Activated B cell treated with CpG ODN at 0.5 μM for 24 hours (primary cell): ENCODE measurements around the gene AGTPBP1. TPM values are rescaled to one million over a fixed set of nuclear protein-coding genes. Genes with fewer than 3 reads are reported as not detected.
"Not testable (repeated sequence)": the region's sequence is repeated elsewhere in the genome, so short reads cannot be mapped to it uniquely, and the experiment has no call there.

Experiments
- ATAC-seq: fragments of 200-7000 bp; cut with Tn5 transposase; one replicate; pipeline ENCODE4 v1.10.0; 2021; ENCODE audit warnings: low read depth, mild to moderate bottlenecking, moderate library complexity
- CTCF ChIA-PET: fragments of 350-600 bp; sonication (Branson Sonifier 250); formaldehyde crosslinking; loops from one replicate; lab custom pipeline; 2021; ENCODE audit warnings: antibody characterized with exemption; lab: Charles Lee
- POLR2A ChIA-PET: fragments of 350-600 bp; sonication (Branson Sonifier 250); formaldehyde crosslinking; loops from one replicate; lab custom pipeline; 2021; ENCODE audit warnings: antibody characterized with exemption; lab: Charles Lee
- DNase-seq: peaks from one replicate; pipeline ENCODE4 v3.0.0; 2022
- H3K27ac Mint-ChIP-seq: one replicate; pipeline ENCODE4 v1.8.0; 2020; ENCODE audit warnings: mixed read lengths
- H3K27me3 Mint-ChIP-seq: one replicate; pipeline ENCODE4 v1.8.0; 2021; ENCODE audit warnings: mixed read lengths
- H3K36me3 Mint-ChIP-seq: one replicate; pipeline ENCODE4 v1.8.0; 2021; ENCODE audit warnings: low read depth, mixed read lengths
- H3K4me1 Mint-ChIP-seq: one replicate; pipeline ENCODE4 v1.8.0; 2021; ENCODE audit warnings: mixed read lengths
- H3K4me3 Mint-ChIP-seq: one replicate; pipeline ENCODE4 v1.8.0; 2020; ENCODE audit warnings: mild to moderate bottlenecking, mixed read lengths
- H3K9me3 Mint-ChIP-seq: one replicate; pipeline ENCODE4 v1.8.0; 2020; ENCODE audit warnings: mixed read lengths
- CTCF ChIP-seq: fragments of 200-600 bp; IDR thresholded peaks from one replicate; pipeline ENCODE4 v1.8.0; 2022; ENCODE audit warnings: antibody characterized with exemption, mild to moderate bottlenecking
- intact Hi-C: fragments of 100-400 bp; cut with micrococcal nuclease; formaldehyde crosslinking; loops from one replicate; pipeline ENCODE4 v1.15.1; 2024
- total RNA-seq: library from RNA; stranded (reverse); gene quantifications from 2 replicates; pipeline ENCODE4 v1.2.3, GENCODE V29; 2022

Gene AGTPBP1
- total RNA-seq, 1 donor from 2014 or later: 26.7 TPM

- ChIA-PET POLR2A (no interaction called here), CTCF (no interaction called here)
- Mint-ChIP-seq H3K36me3 (peaks cover 25% of the 10 kb centered on the region), H3K27ac (no peak overlapping the region), H3K27me3 (no peaks in the 10 kb centered on the region), H3K4me3 (no peak overlapping the region), H3K4me1 (peaks cover 1% of the 10 kb centered on the region), H3K9me3 (peaks cover 2% of the 10 kb centered on the region)
- DNase-seq (no peak), ATAC-seq (no peak)
- intact Hi-C loops: no loop called here
- TF ChIP-seq CTCF: no peak
These were observed 142.1 kb downstream of the AGTPBP1 start for GRCh38 chr9:85599540-85600105.

- DNase-seq (no peak), ATAC-seq (no peak)
- H3K27ac Mint-ChIP-seq: no peak overlapping the region
- peaks cover 1% of the 10 kb centered on the region for H3K4me1 Mint-ChIP-seq
- no peak for TF ChIP-seq CTCF
- intact Hi-C loops: no loop called here
- ChIA-PET CTCF (no interaction called here), POLR2A (no interaction called here)
- no peaks in the 10 kb centered on the region for H3K27me3 Mint-ChIP-seq
- no peak overlapping the region for H3K4me3 Mint-ChIP-seq
- H3K9me3 Mint-ChIP-seq: no peaks in the 10 kb centered on the region
- H3K36me3 Mint-ChIP-seq: peaks cover 30% of the 10 kb centered on the region
These were observed 147.4 kb downstream of the AGTPBP1 start for GRCh38 chr9:85594316-85594715.

- intact Hi-C loops: no loop called here
- no peak for TF ChIP-seq CTCF
- no peaks in the 10 kb centered on the region for H3K27me3 Mint-ChIP-seq
- CTCF ChIA-PET: no interaction called here
- H3K27ac Mint-ChIP-seq: no peak overlapping the region
- no peak for ATAC-seq
- no peak for DNase-seq
- peaks cover 48% of the 10 kb centered on the region for H3K36me3 Mint-ChIP-seq
- no peaks in the 10 kb centered on the region for H3K9me3 Mint-ChIP-seq
- POLR2A ChIA-PET: no interaction called here
- H3K4me1 Mint-ChIP-seq: no peaks in the 10 kb centered on the region
- no peak overlapping the region for H3K4me3 Mint-ChIP-seq
These were observed 155.1 kb downstream of the AGTPBP1 start for GRCh38 chr9:85586684-85587083.

- Mint-ChIP-seq H3K27me3 (no peaks in the 10 kb centered on the region), H3K27ac (no peak overlapping the region), H3K36me3 (peaks cover 16% of the 10 kb centered on the region), H3K4me3 (no peak overlapping the region), H3K9me3 (no peaks in the 10 kb centered on the region), H3K4me1 (no peaks in the 10 kb centered on the region)
- CTCF ChIA-PET: no interaction called here
- no peak for TF ChIP-seq CTCF
- POLR2A ChIA-PET: no interaction called here
- intact Hi-C loops: no loop called here
- ATAC-seq (no peak), DNase-seq (no peak)
These were observed 164.3 kb downstream of the AGTPBP1 start for GRCh38 chr9:85577353-85577952.

- Mint-ChIP-seq H3K9me3 (no peaks in the 10 kb centered on the region), H3K4me3 (no peak overlapping the region), H3K27ac (no peak overlapping the region), H3K36me3 (peaks cover 18% of the 10 kb centered on the region), H3K27me3 (no peaks in the 10 kb centered on the region), H3K4me1 (no peaks in the 10 kb centered on the region)
- no peak for TF ChIP-seq CTCF
- ChIA-PET POLR2A (no interaction called here), CTCF (no interaction called here)
- DNase-seq (no peak), ATAC-seq (no peak)
- intact Hi-C loops: no loop called here
These were observed 165.9 kb downstream of the AGTPBP1 start for GRCh38 chr9:85575868-85576267.

- H3K27me3 Mint-ChIP-seq, H3K27ac Mint-ChIP-seq, POLR2A ChIA-PET, intact Hi-C loops, H3K4me1 Mint-ChIP-seq, DNase-seq, H3K9me3 Mint-ChIP-seq, H3K4me3 Mint-ChIP-seq, ATAC-seq, CTCF ChIA-PET: not testable (repeated sequence)
- peaks cover 26% of the 10 kb centered on the region for H3K36me3 Mint-ChIP-seq
These were observed 168.2 kb downstream of the AGTPBP1 start for GRCh38 chr9:85573546-85573945.

GRCh38 chr9:85572917-85573316 lies 168.8 kb downstream of the AGTPBP1 start:
- H3K4me1 Mint-ChIP-seq, H3K9me3 Mint-ChIP-seq, H3K27ac Mint-ChIP-seq, DNase-seq, intact Hi-C loops, POLR2A ChIA-PET, H3K4me3 Mint-ChIP-seq, H3K27me3 Mint-ChIP-seq, ATAC-seq, CTCF ChIA-PET: not testable (repeated sequence)
- peaks cover 30% of the 10 kb centered on the region for H3K36me3 Mint-ChIP-seq
